Ovary (tissue), 9 donors: Measurements from ENCODE around the gene PHLDB2. TPM values are rescaled to one million over a fixed set of nuclear protein-coding genes. Genes with fewer than 3 reads are reported as not detected.

Source experiments
- DNase-seq, 5 donors: peaks; one replicate each; pipeline ENCODE4 v3.0.0-alpha.2; 2019 to 2020
- H3K27ac ChIP-seq, 2 donors: fragments of 200-600 bp; one replicate each; pipeline versions ENCODE4 v1.5.1 to v1.8.0; 2019 to 2022
- H3K27me3 ChIP-seq: fragments of 200-600 bp; one replicate; pipeline ENCODE4 v1.8.0; 2022
- H3K36me3 ChIP-seq: fragments of 200-600 bp; sonication (generic); one replicate; pipeline ENCODE4 v1.5.1; 2019
- H3K4me1 ChIP-seq: one replicate; pipeline ENCODE4 v1.8.1; 2013; ENCODE audit warnings: mild to moderate bottlenecking, moderate library complexity; ENCODE audit not compliant: insufficient read depth
- H3K4me3 ChIP-seq: fragments of 200-600 bp; sonication (generic); one replicate; pipeline ENCODE4 v1.5.1; 2017
- H3K9me3 ChIP-seq, 2 donors: fragments of 200-600 bp in 1 of 2; sonication (generic) in 1 of 2; one replicate each; pipeline versions ENCODE4 v1.5.1 to v1.8.1; 2013 to 2019; ENCODE audit warnings: mild to moderate bottlenecking in 1 of 2, moderate library complexity in 1 of 2
- EP300 ChIP-seq: sonication (generic); formaldehyde crosslinking; IDR thresholded peaks from one replicate; pipeline ENCODE4 v1.6.1; 2017; ENCODE audit warnings: antibody characterized with exemption
- POLR2A ChIP-seq: fragments of 450-650 bp; IDR thresholded peaks from one replicate; pipeline ENCODE4 v1.6.1; 2017; ENCODE audit warnings: antibody characterized with exemption, mild to moderate bottlenecking, moderate library complexity
- WGBS, 3 donors: extraction: QIAGEN DNeasy Blood & Tissue Kit in 1 of 3; methylation state at CpG; one replicate each; pipeline versions ENCODE4 v1.1.5 to v1.1.7; 2013 to 2017; 5-methylcytosine and 5-hydroxymethylcytosine counted together
- intact Hi-C, 4 donors: fragments of 100-400 bp; cut with DNase I; formaldehyde crosslinking; loops; one replicate each; pipeline versions ENCODE4 v1.11.0 to v1.15.1; 2022 to 2023
- polyA plus RNA-seq, 2 donors: library from polyadenylated mRNA; stranded (reverse); fragments of 200-250 nt in 1 of 2; fragments of 350-450 nt in 1 of 2; fragmentation: Illumina TruSeq in 1 of 2; extraction: RNeasy Lipid Tissue Mini Kit (QIAGEN cat#74804) in 1 of 2; gene quantifications; one replicate each; pipeline ENCODE4 v1.2.3, GENCODE V29; 2013 to 2014
- total RNA-seq, 7 donors: library from RNA; depleted of rRNA in 2 of 7; stranded (reverse); fragments of >200 nt in 2 of 7; fragmentation: NEBNext Ultra II Directional in 3 of 7; extraction: Animal tissue kit (Norgen Biotek cat#: 25700) in 3 of 7; gene quantifications; one replicate each; pipeline versions ENCODE4 v1.1.0 to v1.2.4, GENCODE V29; 2016 to 2023
- TF ChIP-seq, protein P1 (sequence below), 3 donors: fragments of 450-650 bp in 2 of 3; fragments of 200-600 bp in 1 of 3; IDR thresholded peaks; one replicate each; pipeline versions ENCODE4 v1.5.1 to v1.8.0; 2016 to 2022; ENCODE audit warnings: antibody characterized with exemption in 3 of 3, mild to moderate bottlenecking in 1 of 3
- donor health status: DM: no; HTN: no; CAD: no; lungs with moderate emphysema.
- donor health status: DM: no; HTN: no; CAD: no.
- donor health status: Bipolar disorder and iron deficiency.
- donor health status: DM: yes; HTN: yes; CAD: no.
- donor health status: DM: no; HTN: no; CAD: no.
- donor health status: DM: yes; HTN: yes; CAD: no.

PHLDB2 gene
- total and polyA plus RNA-seq, 9 donors = 9.0 to 141 (median 19.3) TPM

GRCh38 chr3:112013784-112014143, 154.7 kb downstream of the PHLDB2 start:
- Histone ChIP-seq H3K27ac (no peak overlapping the region), H3K36me3 (no peaks in the 10 kb centered on the region), H3K4me1 (peaks cover 2% of the 10 kb centered on the region), H3K4me3 (no peak overlapping the region), H3K27me3 (no peaks in the 10 kb centered on the region), H3K9me3 (no peaks in the 10 kb centered on the region)
- no peak for DNase-seq
- TF ChIP-seq POLR2A (no peak), EP300 (no peak)
- TF ChIP-seq, protein P1, sequence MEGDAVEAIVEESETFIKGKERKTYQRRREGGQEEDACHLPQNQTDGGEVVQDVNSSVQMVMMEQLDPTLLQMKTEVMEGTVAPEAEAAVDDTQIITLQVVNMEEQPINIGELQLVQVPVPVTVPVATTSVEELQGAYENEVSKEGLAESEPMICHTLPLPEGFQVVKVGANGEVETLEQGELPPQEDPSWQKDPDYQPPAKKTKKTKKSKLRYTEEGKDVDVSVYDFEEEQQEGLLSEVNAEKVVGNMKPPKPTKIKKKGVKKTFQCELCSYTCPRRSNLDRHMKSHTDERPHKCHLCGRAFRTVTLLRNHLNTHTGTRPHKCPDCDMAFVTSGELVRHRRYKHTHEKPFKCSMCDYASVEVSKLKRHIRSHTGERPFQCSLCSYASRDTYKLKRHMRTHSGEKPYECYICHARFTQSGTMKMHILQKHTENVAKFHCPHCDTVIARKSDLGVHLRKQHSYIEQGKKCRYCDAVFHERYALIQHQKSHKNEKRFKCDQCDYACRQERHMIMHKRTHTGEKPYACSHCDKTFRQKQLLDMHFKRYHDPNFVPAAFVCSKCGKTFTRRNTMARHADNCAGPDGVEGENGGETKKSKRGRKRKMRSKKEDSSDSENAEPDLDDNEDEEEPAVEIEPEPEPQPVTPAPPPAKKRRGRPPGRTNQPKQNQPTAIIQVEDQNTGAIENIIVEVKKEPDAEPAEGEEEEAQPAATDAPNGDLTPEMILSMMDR (IDR thresholded peaks at IDR 0.05) = no peak
- 67 to 70% (median 69%) methylated on average over 5 of the region's 5 CpGs for WGBS, 3 donors
- intact Hi-C loops = loop anchor here in 1 of 4 donors (5.0 kb wide), 2 partner anchors 296 to 346 kb away; no protein-coding TSS in a partner anchor

- intact Hi-C loops = no loop called here
- no peaks in the 10 kb centered on the region for H3K27me3 ChIP-seq
- H3K36me3 ChIP-seq = no peaks in the 10 kb centered on the region
- TF ChIP-seq EP300 = no peak
- TF ChIP-seq, protein P1 (IDR thresholded peaks at IDR 0.05) = no peak
- no peak for TF ChIP-seq POLR2A
- DNase-seq = no peak
- no peaks in the 10 kb centered on the region for H3K9me3 ChIP-seq
- H3K27ac ChIP-seq = no peak overlapping the region
- H3K4me3 ChIP-seq = no peak overlapping the region
- H3K4me1 ChIP-seq = peaks cover 2% of the 10 kb centered on the region
Observed at GRCh38 chr3:112017091-112017490, 158.0 kb downstream of the PHLDB2 start.

- WGBS, 3 donors = 95 to 98% (median 96%) methylated on average over 4 of the region's 4 CpGs
Observed at GRCh38 chr3:112018712-112019111, 159.6 kb downstream of the PHLDB2 start.

DNA sequence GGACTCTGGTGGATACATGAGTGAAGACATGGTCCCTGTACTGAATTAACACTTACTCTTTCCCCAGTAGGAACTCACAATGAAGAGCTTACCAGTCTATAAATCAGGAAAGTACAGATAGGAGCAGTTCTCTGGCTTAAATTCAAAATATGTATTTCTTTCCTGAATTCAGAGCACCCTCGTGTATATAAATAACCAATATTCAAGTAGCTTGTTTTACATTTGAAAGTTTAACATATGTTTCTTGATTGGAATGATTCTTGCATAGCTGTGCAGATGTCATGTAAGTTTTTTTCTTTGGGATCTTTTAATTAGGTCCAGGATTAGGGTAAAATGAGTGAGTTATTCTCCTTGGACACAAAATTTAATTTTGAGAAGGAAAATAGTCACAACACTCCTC, 160.7 kb downstream of the PHLDB2 start:
- intact Hi-C loops = no loop called here
- no peak for DNase-seq
- Histone ChIP-seq H3K4me1 (no peaks in the 10 kb centered on the region), H3K36me3 (no peaks in the 10 kb centered on the region), H3K27me3 (no peaks in the 10 kb centered on the region), H3K27ac (no peak overlapping the region), H3K9me3 (no peaks in the 10 kb centered on the region), H3K4me3 (no peak overlapping the region)
- no peak for TF ChIP-seq POLR2A
- TF ChIP-seq, protein P1 (IDR thresholded peaks at IDR 0.05) = no peak
- no peak for TF ChIP-seq EP300
- 67 to 86% (median 70%) methylated on average over 1 of the region's 1 CpG for WGBS, 3 donors

More at GRCh38 chr3:112018712-112019111, 159.6 kb downstream of the PHLDB2 start:
- Histone ChIP-seq H3K36me3 (no peaks in the 10 kb centered on the region), H3K27ac (no peak overlapping the region), H3K9me3 (no peaks in the 10 kb centered on the region), H3K4me1 (no peaks in the 10 kb centered on the region), H3K27me3 (no peaks in the 10 kb centered on the region), H3K4me3 (no peak overlapping the region)
- TF ChIP-seq EP300 (no peak), POLR2A (no peak)
- TF ChIP-seq, protein P1 (IDR thresholded peaks at IDR 0.05) = no peak
- intact Hi-C loops = no loop called here
- no peak for DNase-seq
